Esophagus squamous epithelium (tissue), 5 donors: ENCODE results near the gene LTBP2. TPM values are rescaled to one million over a fixed set of nuclear protein-coding genes. Genes with fewer than 3 reads are reported as not detected.

ENCODE experiments used
- DNase-seq: peaks from one replicate; lab custom pipeline; 2025; lab: John Stamatoyannopoulos, UW
- H3K27ac ChIP-seq, 4 donors: fragments of 200-600 bp; sonication (generic); one replicate each; pipeline ENCODE4 v1.5.1; 2016 to 2019; ENCODE audit warnings: mild to moderate bottlenecking in 1 of 4
- H3K27me3 ChIP-seq, 4 donors: fragments of 200-600 bp; sonication (generic); 1 replicate in 3 of 4; 2 replicates in 1 of 4; pipeline versions ENCODE4 v1.5.1 to v1.6.0; 2017 to 2021; ENCODE audit warnings: antibody characterized with exemption in 1 of 4
- H3K36me3 ChIP-seq, 3 donors: fragments of 200-600 bp; sonication (generic); one replicate each; pipeline ENCODE4 v1.5.1; 2016 to 2019
- H3K4me1 ChIP-seq, 3 donors: fragments of 200-600 bp; sonication (generic); one replicate each; pipeline ENCODE4 v1.5.1; 2017 to 2019
- H3K4me3 ChIP-seq, 4 donors: fragments of 200-600 bp; sonication (generic); 1 replicate in 3 of 4; 2 replicates in 1 of 4; pipeline ENCODE4 v1.5.1; 2016 to 2019; ENCODE audit warnings: mild to moderate bottlenecking in 2 of 4, moderate library complexity in 1 of 4
- H3K9me3 ChIP-seq, 3 donors: fragments of 200-600 bp; sonication (generic); one replicate each; pipeline ENCODE4 v1.5.1; 2016 to 2019
- POLR2A ChIP-seq, 4 donors: fragments of 450-650 bp; IDR thresholded peaks; one replicate each; pipeline ENCODE4 v1.6.1; 2017; ENCODE audit warnings: antibody characterized with exemption in 4 of 4, mild to moderate bottlenecking in 4 of 4, moderate library complexity in 3 of 4
- WGBS, 2 donors: methylation state at CpG; one replicate each; pipeline ENCODE4 v1.1.5; 2018; 5-methylcytosine and 5-hydroxymethylcytosine counted together
- intact Hi-C: fragments of 100-400 bp; cut with DNase I; formaldehyde crosslinking; loops from one replicate; pipeline ENCODE4 v1.15.0; 2022
- total RNA-seq, 4 donors: library from RNA; depleted of rRNA; stranded (reverse); fragments of >200 nt; gene quantifications; one replicate each; pipeline ENCODE4 v1.1.0, GENCODE V29; 2016
- TF ChIP-seq, protein P1 (sequence below), 6 experiments: fragments of 450-650 bp in 4 of 6; fragments of 200-600 bp in 2 of 6; sonication (generic) in 2 of 6; IDR thresholded peaks; one replicate each; pipeline ENCODE4 v1.5.1; 2016 to 2019; ENCODE audit warnings: antibody characterized with exemption in 6 of 6, mild to moderate bottlenecking in 4 of 6, moderate library complexity in 4 of 6
- donor health status: DM: yes; HTN: yes; CAD: no.

The LTBP2 gene
- total RNA-seq, 4 donors from 2014 or later, result 10.3 to 41.6 (median 17.0) TPM

DNA sequence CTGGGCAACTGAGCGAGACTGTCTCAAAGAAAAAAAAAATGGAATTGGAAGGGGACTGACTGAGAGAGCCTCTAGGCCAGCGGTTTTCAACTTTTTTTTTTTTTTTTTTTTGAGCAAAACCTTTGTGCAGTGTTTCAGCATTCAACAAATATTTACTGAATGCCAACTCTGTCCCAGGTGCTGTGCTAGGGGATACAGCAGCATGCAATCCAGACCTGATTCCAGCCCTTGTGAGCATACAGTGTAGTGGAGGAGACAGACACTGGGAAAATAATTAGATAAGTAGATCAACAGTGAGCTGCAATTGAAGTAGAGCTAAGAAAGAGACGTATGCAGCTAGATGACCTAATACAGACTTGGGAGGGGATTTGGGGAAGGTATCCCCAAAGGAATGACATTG lies 23.8 kb upstream of the LTBP2 start:
- WGBS, 2 donors, result 71 to 76% methylated on average over 3 of the region's 3 CpGs
- H3K9me3 ChIP-seq, result no peaks in the 10 kb centered on the region

DNA sequence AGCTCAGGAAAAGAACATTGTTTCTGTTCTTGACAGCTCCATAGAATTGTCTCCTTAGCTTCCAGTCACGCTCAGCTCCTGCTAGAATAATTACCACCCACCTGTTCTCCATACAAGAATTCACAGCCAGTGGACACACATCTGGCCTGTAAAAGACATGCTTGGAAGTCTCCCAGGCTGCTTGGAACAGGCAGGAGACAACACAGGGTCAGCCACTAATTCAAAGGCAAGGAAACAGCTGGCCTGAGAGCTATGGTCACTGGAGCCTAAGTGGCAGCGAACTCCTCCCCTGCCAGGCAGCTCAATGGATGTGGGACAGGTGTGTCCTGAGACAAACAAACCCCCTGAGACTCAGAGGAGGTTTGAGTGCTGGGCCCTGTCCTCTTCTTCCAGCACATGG lies 22.9 kb upstream of the LTBP2 start:
- Histone ChIP-seq H3K9me3 (no peaks in the 10 kb centered on the region), H3K4me1 (peaks cover 0 to 40% (median 14%) of the 10 kb centered on the region in 3 donors), H3K27ac (no peak overlapping the region), H3K4me3 (no peak overlapping the region), H3K27me3 (peaks cover 0 to 4% (median 0%) of the 10 kb centered on the region in 4 donors), H3K36me3 (no peaks in the 10 kb centered on the region)
- no peak for DNase-seq
- WGBS, 2 donors, result 84 to 100% methylated on average over 1 to 2 of the region's 2 CpGs
- TF ChIP-seq POLR2A (IDR thresholded peaks at IDR 0.05), result no peak
- TF ChIP-seq, protein P1, sequence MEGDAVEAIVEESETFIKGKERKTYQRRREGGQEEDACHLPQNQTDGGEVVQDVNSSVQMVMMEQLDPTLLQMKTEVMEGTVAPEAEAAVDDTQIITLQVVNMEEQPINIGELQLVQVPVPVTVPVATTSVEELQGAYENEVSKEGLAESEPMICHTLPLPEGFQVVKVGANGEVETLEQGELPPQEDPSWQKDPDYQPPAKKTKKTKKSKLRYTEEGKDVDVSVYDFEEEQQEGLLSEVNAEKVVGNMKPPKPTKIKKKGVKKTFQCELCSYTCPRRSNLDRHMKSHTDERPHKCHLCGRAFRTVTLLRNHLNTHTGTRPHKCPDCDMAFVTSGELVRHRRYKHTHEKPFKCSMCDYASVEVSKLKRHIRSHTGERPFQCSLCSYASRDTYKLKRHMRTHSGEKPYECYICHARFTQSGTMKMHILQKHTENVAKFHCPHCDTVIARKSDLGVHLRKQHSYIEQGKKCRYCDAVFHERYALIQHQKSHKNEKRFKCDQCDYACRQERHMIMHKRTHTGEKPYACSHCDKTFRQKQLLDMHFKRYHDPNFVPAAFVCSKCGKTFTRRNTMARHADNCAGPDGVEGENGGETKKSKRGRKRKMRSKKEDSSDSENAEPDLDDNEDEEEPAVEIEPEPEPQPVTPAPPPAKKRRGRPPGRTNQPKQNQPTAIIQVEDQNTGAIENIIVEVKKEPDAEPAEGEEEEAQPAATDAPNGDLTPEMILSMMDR (IDR thresholded peaks at IDR 0.05), result no peak
- intact Hi-C loops, result no loop called here

More for the DNA sequence above, 23.8 kb upstream of the LTBP2 start:
- Histone ChIP-seq H3K27me3 (peaks cover 0 to 4% (median 0%) of the 10 kb centered on the region in 4 donors), H3K27ac (no peak overlapping the region), H3K4me1 (peaks cover 0 to 40% (median 14%) of the 10 kb centered on the region in 3 donors), H3K36me3 (no peaks in the 10 kb centered on the region), H3K4me3 (no peak overlapping the region)
- no peak for TF ChIP-seq POLR2A (IDR thresholded peaks at IDR 0.05)
- TF ChIP-seq, protein P1 (IDR thresholded peaks at IDR 0.05), result no peak
- intact Hi-C loops, result no loop called here
- no peak for DNase-seq

- Histone ChIP-seq H3K27ac (no peak overlapping the region), H3K9me3 (no peaks in the 10 kb centered on the region), H3K4me3 (no peak overlapping the region), H3K36me3 (no peaks in the 10 kb centered on the region), H3K4me1 (peaks cover 0 to 44% (median 14%) of the 10 kb centered on the region in 3 donors), H3K27me3 (peaks cover 0 to 4% (median 0%) of the 10 kb centered on the region in 4 donors)
- no peak for TF ChIP-seq POLR2A (IDR thresholded peaks at IDR 0.05)
- TF ChIP-seq, protein P1 (IDR thresholded peaks at IDR 0.05), result no peak
- intact Hi-C loops, result no loop called here
- DNase-seq, result no peak
- WGBS, 2 donors, result 100% methylated on average over 1 of the region's 1 CpG
Measured at GRCh38 chr14:74634481-74634880, 22.4 kb upstream of the LTBP2 start.

- H3K9me3 ChIP-seq, result no peaks in the 10 kb centered on the region
- peaks cover 0 to 20% (median 0%) of the 10 kb centered on the region in 3 donors for H3K4me1 ChIP-seq
- intact Hi-C loops, result no loop called here
- WGBS, 2 donors, result 78 to 83% methylated on average over 12 to 15 of the region's 15 CpGs
- no peak overlapping the region for H3K27ac ChIP-seq
- DNase-seq, result no peak
- no peaks in the 10 kb centered on the region for H3K36me3 ChIP-seq
- no peak for TF ChIP-seq POLR2A (IDR thresholded peaks at IDR 0.05)
- TF ChIP-seq, protein P1 (IDR thresholded peaks at IDR 0.05), result no peak
- H3K4me3 ChIP-seq, result no peak overlapping the region
- no peaks in the 10 kb centered on the region for H3K27me3 ChIP-seq
Measured at GRCh38 chr14:74630881-74631690, 19.0 kb upstream of the LTBP2 start.

- no peak for DNase-seq
- no peaks in the 10 kb centered on the region for H3K9me3 ChIP-seq
- 73 to 91% methylated on average over 2 to 5 of the region's 5 CpGs for WGBS, 2 donors
- no peaks in the 10 kb centered on the region for H3K36me3 ChIP-seq
- no peaks in the 10 kb centered on the region for H3K27me3 ChIP-seq
- TF ChIP-seq POLR2A (IDR thresholded peaks at IDR 0.05), result no peak
- TF ChIP-seq, protein P1 (IDR thresholded peaks at IDR 0.05), result no peak
- H3K4me3 ChIP-seq, result no peak overlapping the region
- peaks cover 0 to 18% (median 0%) of the 10 kb centered on the region in 3 donors for H3K4me1 ChIP-seq
- H3K27ac ChIP-seq, result no peak overlapping the region
- intact Hi-C loops, result no loop called here
Measured at GRCh38 chr14:74628418-74628817, 16.4 kb upstream of the LTBP2 start.
